HG03175 (cell line): ENCODE data around the gene CHAT.

Experiments used
- ATAC-seq: cut with Tn5 transposase; IDR thresholded peaks from one replicate; pipeline ENCODE4 v1.9.1; 2021; ENCODE audit warnings: mild to moderate bottlenecking, moderate library complexity; ENCODE audit not compliant: unreplicated experiment

The CHAT gene

GRCh38 chr10:49651039-49651835 is 37.4 kb downstream of the CHAT start:
- ATAC-seq, result no peak

GRCh38 chr10:49651917-49652316 is 38.1 kb downstream of the CHAT start:
- ATAC-seq, result no peak

DNA sequence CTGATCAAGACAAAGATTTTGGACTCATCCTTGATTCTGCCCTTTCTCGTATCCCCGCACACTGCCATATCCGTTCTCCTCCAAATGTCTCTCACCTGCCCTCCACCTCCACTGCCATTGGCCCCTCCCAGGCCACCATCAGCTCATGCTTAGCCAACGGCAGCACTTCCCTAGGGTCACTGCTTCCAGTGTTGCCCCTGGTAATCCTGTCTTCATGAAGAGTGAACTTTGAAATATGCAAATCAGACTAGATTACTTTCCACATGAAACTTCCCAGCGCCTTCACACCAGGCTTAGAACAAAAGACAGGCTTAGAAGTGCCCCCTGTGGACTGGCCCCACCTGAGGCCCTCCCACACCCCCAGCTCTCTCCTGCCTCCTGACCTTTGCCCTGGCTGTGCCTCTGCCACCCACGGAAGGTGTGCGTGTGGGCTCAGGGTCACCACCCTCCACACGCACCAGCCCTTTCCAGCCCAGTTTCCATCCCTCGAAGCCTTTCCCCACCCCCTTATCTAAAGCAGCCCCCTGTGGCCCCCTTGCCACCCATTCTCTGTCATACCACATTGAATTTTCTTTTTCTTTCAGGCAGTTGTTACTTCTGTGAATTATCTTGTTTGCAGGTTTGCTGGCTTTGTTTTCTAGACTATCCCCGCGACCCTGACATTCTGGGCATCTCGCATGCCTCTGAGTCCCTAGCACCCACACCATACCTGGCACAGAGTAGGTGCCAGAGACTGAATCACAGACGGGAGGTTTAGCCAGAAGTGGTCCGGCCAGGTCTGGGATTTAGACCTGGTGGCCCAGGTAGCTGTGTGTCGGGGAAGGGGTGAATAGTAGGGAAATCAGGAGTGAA is 38.8 kb downstream of the CHAT start:
- no peak for ATAC-seq

- ATAC-seq, result no peak
These were observed 39.6 kb downstream of the CHAT start for GRCh38 chr10:49653273-49653929.

- ATAC-seq, result no peak
These were observed 40.3 kb downstream of the CHAT start for GRCh38 chr10:49654036-49654693.

DNA sequence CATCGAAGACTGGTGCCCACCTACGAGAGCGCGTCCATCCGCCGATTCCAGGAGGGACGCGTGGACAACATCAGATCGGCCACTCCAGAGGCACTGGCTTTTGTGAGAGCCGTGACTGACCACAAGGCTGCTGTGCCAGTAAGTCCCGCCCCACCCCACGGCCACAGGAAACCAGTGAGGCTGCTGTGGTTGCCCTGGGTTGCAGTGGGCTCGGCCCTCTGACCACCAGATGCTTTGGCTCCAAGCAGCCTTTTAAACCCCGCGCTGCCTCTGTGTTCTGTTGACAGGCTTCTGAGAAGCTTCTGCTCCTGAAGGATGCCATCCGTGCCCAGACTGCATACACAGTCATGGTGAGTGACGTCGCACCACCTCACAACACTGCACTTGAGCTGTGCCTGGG is 41.3 kb downstream of the CHAT start:
- ATAC-seq, result no peak

DNA sequence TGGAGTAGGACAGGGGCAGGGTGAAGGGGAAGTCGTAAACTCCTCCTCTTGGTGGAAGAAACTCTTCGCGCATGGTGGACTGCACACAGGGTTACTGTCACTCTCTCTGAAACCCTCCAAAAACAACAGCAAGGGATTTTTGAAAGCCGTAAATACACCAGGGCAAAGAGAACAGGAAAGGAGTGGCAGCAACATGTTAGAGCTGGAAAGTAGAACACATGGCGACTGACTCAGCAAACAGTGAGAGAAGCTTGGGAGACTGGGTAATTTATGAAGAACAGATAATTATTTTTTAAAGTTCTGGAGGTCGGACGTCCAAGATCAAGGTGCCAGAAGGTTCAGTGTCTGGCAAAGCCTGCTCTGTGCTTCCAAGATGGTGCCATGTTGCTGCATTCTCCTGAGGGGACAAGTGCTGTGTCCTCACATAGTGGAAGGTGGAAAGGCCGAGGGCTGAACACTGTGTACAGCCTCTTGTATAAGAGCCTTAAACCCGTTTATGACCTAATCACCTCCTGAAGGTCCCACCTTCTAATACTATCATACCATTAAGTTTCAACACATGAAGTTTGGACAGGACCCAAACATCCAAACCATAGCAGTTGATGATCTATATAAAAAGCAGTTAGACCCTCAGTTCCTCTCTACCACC is 43.1 kb downstream of the CHAT start:
- ATAC-seq, result no peak

GRCh38 chr10:49657606-49658005 is 43.8 kb downstream of the CHAT start:
- no peak for ATAC-seq

DNA sequence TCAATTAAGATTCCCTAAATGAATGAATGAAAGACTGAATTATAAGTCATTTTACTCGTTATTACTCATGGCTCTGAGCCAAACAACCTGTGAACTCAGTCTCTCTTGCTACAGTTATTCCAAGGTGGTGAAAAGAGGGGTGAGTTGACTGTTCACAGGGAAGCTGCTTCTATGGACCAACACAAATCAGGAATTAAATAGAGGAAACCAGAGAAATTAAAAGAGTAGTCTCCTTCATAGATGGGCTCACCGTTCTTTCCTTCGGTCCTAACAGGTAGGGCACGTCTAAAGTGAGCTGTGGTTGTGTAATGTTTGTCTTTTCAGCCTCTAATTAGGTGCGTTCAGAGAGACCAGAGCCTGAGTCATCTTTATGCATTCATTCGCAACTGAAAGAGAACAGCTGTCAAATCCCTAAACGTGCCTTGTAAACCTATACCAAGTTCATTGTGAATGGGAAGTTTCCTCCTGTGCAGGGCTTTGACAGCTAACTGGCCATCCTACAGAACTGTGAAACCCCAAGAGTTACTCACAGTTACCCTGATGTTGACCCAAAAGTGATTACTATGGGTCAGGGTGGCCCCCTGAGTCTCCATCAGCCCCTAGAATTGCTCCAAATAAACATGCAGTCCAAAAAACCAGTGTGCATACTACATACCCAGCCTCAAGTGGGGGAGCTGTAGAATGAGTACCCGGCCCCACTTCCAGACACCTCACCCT is 47.5 kb downstream of the CHAT start:
- ATAC-seq, result no peak

GRCh38 chr10:49662169-49662830 is 48.5 kb downstream of the CHAT start:
- ATAC-seq, result no peak

- no peak for ATAC-seq
These were observed 49.8 kb downstream of the CHAT start for GRCh38 chr10:49663596-49663995.

DNA sequence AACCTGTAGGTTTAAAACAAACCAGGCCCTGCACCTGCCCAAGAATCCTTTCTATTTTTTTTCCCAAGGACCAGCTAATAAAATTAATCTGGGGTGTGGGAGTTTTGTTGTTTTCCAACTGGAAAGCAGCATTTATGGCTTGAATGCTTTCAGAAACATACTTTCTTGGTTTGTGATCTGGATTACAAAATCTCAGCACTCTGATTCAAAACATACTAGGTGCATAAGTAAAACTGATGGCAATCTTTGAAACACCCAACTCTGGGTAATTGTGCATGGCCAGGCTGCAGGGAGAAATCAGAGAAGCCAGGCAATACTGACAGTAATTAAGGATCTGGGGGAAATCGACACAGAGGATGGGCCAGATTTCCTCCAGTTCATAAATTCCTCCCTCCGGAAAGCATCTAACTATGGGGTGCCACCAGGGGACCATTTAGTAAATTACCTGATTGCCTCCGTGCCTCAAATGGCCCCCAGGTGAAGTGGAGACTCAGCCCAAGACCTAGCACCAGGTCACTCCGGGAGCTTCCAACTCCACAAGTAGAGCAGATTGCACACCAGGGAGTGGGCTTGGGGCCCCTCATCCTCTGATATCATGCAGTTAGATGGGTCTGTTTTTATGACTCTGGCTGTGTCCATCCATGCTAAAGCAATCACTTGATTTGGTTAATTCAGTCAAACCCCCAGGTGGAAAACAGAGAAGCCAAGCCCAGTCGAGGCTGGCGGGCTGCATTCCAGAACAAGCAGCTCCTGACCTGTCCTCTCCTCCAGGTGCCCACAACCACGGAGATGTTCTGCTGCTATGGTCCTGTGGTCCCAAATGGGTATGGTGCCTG is 50.4 kb downstream of the CHAT start:
- no peak for ATAC-seq

DNA sequence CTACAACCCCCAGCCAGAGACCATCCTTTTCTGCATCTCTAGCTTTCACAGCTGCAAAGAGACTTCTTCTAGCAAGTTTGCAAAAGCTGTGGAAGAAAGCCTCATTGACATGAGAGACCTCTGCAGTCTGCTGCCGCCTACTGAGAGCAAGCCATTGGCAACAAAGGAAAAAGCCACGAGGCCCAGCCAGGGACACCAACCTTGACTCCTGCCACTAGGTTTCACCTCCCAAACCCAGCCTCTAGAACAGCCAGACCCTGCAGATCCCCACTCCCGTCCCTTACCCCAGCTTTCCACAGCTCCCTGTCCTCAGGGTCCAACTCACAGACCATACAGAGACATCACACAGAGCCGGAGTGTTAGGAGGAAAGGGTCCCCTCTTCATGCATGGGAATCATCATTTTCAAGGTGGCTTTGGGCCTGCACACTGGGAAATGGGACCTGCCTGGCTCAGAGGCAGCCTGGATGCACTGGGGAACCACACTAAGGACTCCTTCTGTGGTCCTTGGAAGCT is 51.1 kb downstream of the CHAT start:
- no peak for ATAC-seq

- ATAC-seq, result no peak
These were observed 52.3 kb downstream of the CHAT start for GRCh38 chr10:49666054-49666615.

DNA sequence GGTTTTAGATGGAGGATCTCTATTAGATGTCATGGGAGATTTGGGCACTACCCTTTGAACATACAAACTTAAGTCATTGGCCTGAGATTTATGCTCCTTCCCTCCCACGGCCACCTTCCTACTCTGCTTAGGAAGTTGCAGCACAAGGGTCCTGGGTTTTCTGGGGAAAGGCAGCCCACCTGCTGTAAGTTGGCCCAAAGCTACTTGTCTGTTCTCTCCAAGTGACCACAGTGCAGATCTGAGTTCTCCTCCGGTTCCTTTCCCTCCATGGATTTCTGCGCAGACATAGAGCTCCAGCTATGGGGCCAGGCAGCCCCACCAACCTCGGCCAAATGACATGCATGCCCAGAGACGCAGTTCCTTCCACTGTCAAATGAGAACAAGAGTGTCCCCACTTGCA is 52.8 kb downstream of the CHAT start:
- no peak for ATAC-seq

DNA sequence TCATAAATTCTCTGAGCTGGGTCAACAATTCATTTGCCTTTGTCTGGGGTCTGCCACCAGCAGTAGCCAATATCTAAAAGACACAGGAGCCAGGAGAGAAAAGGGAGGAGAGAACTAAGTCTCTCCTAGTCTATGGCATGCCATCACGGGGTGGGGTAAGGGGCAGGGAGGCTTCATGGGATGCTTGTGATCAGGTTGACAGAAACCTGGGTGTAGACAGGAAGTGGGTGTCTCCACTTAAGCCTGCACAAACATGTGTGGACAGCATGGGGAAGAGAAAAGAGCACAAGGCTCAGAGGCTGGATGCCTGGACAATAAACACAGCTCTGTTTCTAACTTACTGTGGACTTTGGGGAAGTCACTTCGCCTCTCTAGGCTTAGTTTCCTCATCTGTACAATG is 54.2 kb downstream of the CHAT start:
- ATAC-seq, result no peak

DNA sequence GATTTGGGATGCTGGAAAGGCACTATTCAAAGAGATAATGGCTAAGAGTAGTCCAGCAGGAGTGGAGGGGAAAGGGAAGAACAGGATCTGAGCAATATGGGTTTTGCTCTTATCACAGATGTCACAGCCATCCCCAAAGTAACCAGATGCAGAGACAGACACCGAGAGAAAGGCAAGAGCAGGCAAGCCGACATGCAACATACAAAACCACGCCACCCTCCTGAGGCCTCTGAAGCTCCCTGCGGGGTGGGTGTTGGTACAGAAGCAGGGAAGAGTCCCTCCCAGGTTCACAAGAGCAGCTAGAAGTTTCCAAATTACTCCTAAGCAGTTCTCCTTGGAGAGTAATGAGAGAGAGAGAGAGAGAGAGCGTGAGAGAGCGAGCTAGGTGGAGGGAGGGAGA is 54.8 kb downstream of the CHAT start:
- ATAC-seq, result no peak
